ENCODE data around the gene FJX1.
"Not testable (repeated sequence)": the region's sequence is repeated elsewhere in the genome, so short reads cannot be mapped to it uniquely, and the experiment has no call there.

The FJX1 gene

GRCh38 chr11:35668350-35668749, 50.1 kb downstream of the FJX1 start:
- DNase-seq (ENCODE audit: low read depth in 3 of 3), result not testable (repeated sequence)

Data from stimulated activated CD4-positive, alpha-beta T cell treated with anti-CD3 and anti-CD28 coated beads, TNF-alpha, amount 100 ng/mL, for 48 hours (primary cell).